H9 (cell line): ENCODE measurements around the gene MDGA2. TPM values are rescaled to one million over a fixed set of nuclear protein-coding genes. Genes with fewer than 3 reads are reported as not detected.

Experiments
- DNase-seq: peaks from one replicate; pipeline ENCODE4 v3.0.0-alpha.2; 2017
- H2AFZ ChIP-seq: one replicate; pipeline ENCODE4 v1.6.1; 2013; ENCODE audit warnings: mild to moderate bottlenecking, low read length, control low read depth, moderate library complexity
- H2AK5ac ChIP-seq: 2 replicates; pipeline ENCODE4 v1.6.1; 2013; ENCODE audit warnings: low read length, control low read depth, mixed read lengths; ENCODE audit not compliant: insufficient read length
- H2BK120ac ChIP-seq: one replicate; pipeline ENCODE4 v1.6.1; 2013; ENCODE audit warnings: low read depth, mild to moderate bottlenecking, low read length, control low read depth, inconsistent platforms; ENCODE audit not compliant: poor library complexity, severe bottlenecking
- H2BK12ac ChIP-seq: 2 replicates; pipeline ENCODE4 v1.6.1; 2013; ENCODE audit warnings: low read length, control low read depth, mixed read lengths, low read depth; ENCODE audit not compliant: insufficient read length
- H2BK15ac ChIP-seq: 2 replicates; pipeline ENCODE4 v1.6.1; 2013; ENCODE audit warnings: low read depth, low read length, control low read depth
- H2BK20ac ChIP-seq: one replicate; pipeline ENCODE4 v1.6.1; 2013; ENCODE audit warnings: low read depth, mild to moderate bottlenecking, low read length, control low read depth, inconsistent platforms; ENCODE audit not compliant: poor library complexity, severe bottlenecking
- H2BK5ac ChIP-seq: 2 replicates; pipeline ENCODE4 v1.6.1; 2013; ENCODE audit warnings: low read length, control low read depth, mixed read lengths; ENCODE audit not compliant: insufficient read length
- H3K14ac ChIP-seq: 2 replicates; pipeline ENCODE4 v1.6.1; 2013; ENCODE audit warnings: low read length, control low read depth; ENCODE audit not compliant: insufficient read depth
- H3K18ac ChIP-seq: 2 replicates; pipeline ENCODE4 v1.6.1; 2013; ENCODE audit warnings: low read depth, mild to moderate bottlenecking, mixed read lengths, low read length, control low read depth; ENCODE audit not compliant: insufficient read length
- H3K23ac ChIP-seq: 2 replicates; pipeline ENCODE4 v1.6.1; 2013; ENCODE audit warnings: low read length, control low read depth, mixed read lengths, low read depth; ENCODE audit not compliant: insufficient read length
- H3K23me2 ChIP-seq: 2 replicates; pipeline ENCODE4 v1.6.1; 2013; ENCODE audit warnings: low read depth, mild to moderate bottlenecking, mixed read lengths, low read length, control low read depth; ENCODE audit not compliant: insufficient read length, poor library complexity, severe bottlenecking
- H3K27ac ChIP-seq: 2 replicates; pipeline ENCODE4 v1.5.1; 2013; ENCODE audit warnings: low read length, control low read depth, mixed read lengths, low read depth; ENCODE audit not compliant: insufficient read length
- H3K27me3 ChIP-seq: 2 replicates; pipeline ENCODE4 v1.6.1; 2013; ENCODE audit warnings: low read length, control low read depth, inconsistent platforms; ENCODE audit not compliant: insufficient read depth
- H3K4ac ChIP-seq: 2 replicates; pipeline ENCODE4 v1.6.1; 2013; ENCODE audit warnings: low read depth, mild to moderate bottlenecking, control low read depth, inconsistent platforms, low read length, moderate library complexity
- H3K4me1 ChIP-seq: 2 replicates; pipeline ENCODE4 v1.6.1; 2013; ENCODE audit warnings: low read length, control low read depth, inconsistent platforms; ENCODE audit not compliant: insufficient read depth
- H3K4me2 ChIP-seq: 2 replicates; pipeline ENCODE4 v1.6.1; 2013; ENCODE audit warnings: low read length, control low read depth, mixed read lengths; ENCODE audit not compliant: insufficient read length, insufficient read depth
- H3K56ac ChIP-seq: 2 replicates; pipeline ENCODE4 v1.6.1; 2013; ENCODE audit warnings: low read depth, mild to moderate bottlenecking, mixed read lengths, low read length, control low read depth; ENCODE audit not compliant: insufficient read length
- H3K79me1 ChIP-seq: 2 replicates; pipeline ENCODE4 v1.6.1; 2013; ENCODE audit warnings: low read depth, mild to moderate bottlenecking, moderate library complexity, low read length, control low read depth, inconsistent platforms; ENCODE audit not compliant: insufficient read depth, poor library complexity, severe bottlenecking
- H3K79me2 ChIP-seq: 2 replicates; pipeline ENCODE4 v1.6.1; 2013; ENCODE audit warnings: low read length, control low read depth, inconsistent platforms; ENCODE audit not compliant: insufficient read depth
- H3K9ac ChIP-seq: 2 replicates; pipeline ENCODE4 v1.6.1; 2013; ENCODE audit warnings: low read length, control low read depth, mixed read lengths; ENCODE audit not compliant: insufficient read length; ENCODE audit errors: extremely low read depth
- H3K9me3 ChIP-seq: one replicate; pipeline ENCODE4 v1.6.1; 2013; ENCODE audit warnings: low read depth, low read length, inconsistent platforms; ENCODE audit not compliant: control insufficient read depth
- H3T11ph ChIP-seq: one replicate; pipeline ENCODE4 v1.6.1; 2013; ENCODE audit warnings: mild to moderate bottlenecking, low read length, control low read depth, inconsistent platforms
- H4K20me1 ChIP-seq: one replicate; pipeline ENCODE4 v1.6.1; 2013; ENCODE audit not compliant: control insufficient read depth, insufficient read length, insufficient read depth
- H4K5ac ChIP-seq: 2 replicates; pipeline ENCODE4 v1.6.1; 2013; ENCODE audit warnings: low read depth, mild to moderate bottlenecking, mixed read lengths, low read length, control low read depth; ENCODE audit not compliant: insufficient read length
- H4K8ac ChIP-seq: replicated peaks from 2 replicates; pipeline ENCODE4 v1.6.1; 2013; ENCODE audit warnings: low read length, control low read depth, mixed read lengths, low read depth; ENCODE audit not compliant: insufficient read length
- H4K91ac ChIP-seq: 2 replicates; pipeline ENCODE4 v1.6.1; 2013; ENCODE audit warnings: low read depth, mild to moderate bottlenecking, moderate library complexity, mixed read lengths, low read length, control low read depth; ENCODE audit not compliant: insufficient read length
- H3K27ac Mint-ChIP-seq, 3 experiments: 2 replicates in 2 of 3; 3 replicates in 1 of 3; pipeline ENCODE4 v1.8.0; 2020 to 2021; ENCODE audit warnings: mixed read lengths in 3 of 3, mild to moderate bottlenecking in 1 of 3, moderate library complexity in 1 of 3
- H3K27me3 Mint-ChIP-seq: 2 replicates; pipeline ENCODE4 v1.8.0; 2021; ENCODE audit warnings: low read depth, mild to moderate bottlenecking, moderate library complexity, mixed read lengths
- H3K36me3 Mint-ChIP-seq, 3 experiments: 2 replicates in 2 of 3; 3 replicates in 1 of 3; pipeline ENCODE4 v1.8.0; 2020 to 2021; ENCODE audit warnings: low read depth in 3 of 3, mixed read lengths in 3 of 3; ENCODE audit not compliant: insufficient read depth in 1 of 3
- H3K4me1 Mint-ChIP-seq, 2 experiments: 2 replicates each; pipeline ENCODE4 v1.8.0; 2020; ENCODE audit warnings: mixed read lengths in 2 of 2
- H3K4me3 Mint-ChIP-seq, 2 experiments: 2 replicates in 1 of 2; 3 replicates in 1 of 2; pipeline ENCODE4 v1.8.0; 2020 to 2021; ENCODE audit warnings: mild to moderate bottlenecking in 2 of 2, mixed read lengths in 2 of 2, moderate library complexity in 1 of 2
- H3K9me3 Mint-ChIP-seq, 2 experiments: 2 replicates in 1 of 2; 3 replicates in 1 of 2; pipeline ENCODE4 v1.8.0; 2020; ENCODE audit warnings: mild to moderate bottlenecking in 2 of 2, mixed read lengths in 2 of 2, moderate library complexity in 1 of 2
- CTCF ChIP-seq: fragments of 200-600 bp; sonication (generic); conservative IDR thresholded peaks from 3 replicates; pipeline ENCODE4 v1.8.0; 2021; ENCODE audit warnings: antibody characterized with exemption, mild to moderate bottlenecking
- WGBS: extraction: QIAGEN DNeasy Blood & Tissue Kit; methylation state at CpG from one replicate; pipeline ENCODE4 v1.1.7; 2013; ENCODE audit warnings: missing lambda C conversion rate, low lambda C conversion rate, mixed read lengths; ENCODE audit not compliant: insufficient read length; ENCODE audit errors: extremely low coverage; 5-methylcytosine and 5-hydroxymethylcytosine counted together
- total RNA-seq: library from RNA; stranded (reverse); gene quantifications from 2 replicates; pipeline ENCODE4 v1.2.1, GENCODE V29; 2021

MDGA2 gene
- total RNA-seq, 1 experiment from 2014 or later, result 1.9 TPM

GRCh38 chr14:47509957-47510356 is 165.4 kb downstream of the MDGA2 start:
- Histone ChIP-seq H2AK5ac (no peak overlapping the region), H3K4me1 (no peaks in the 10 kb centered on the region; the same call in 1 of the 2 replicates), H2BK20ac (no peak overlapping the region), H3K23ac (no peak overlapping the region), H2BK12ac (no peak overlapping the region), H3K79me1 (no peaks in the 10 kb centered on the region), H3K14ac (no peak overlapping the region), H4K91ac (no peak overlapping the region), H3K9ac (no peak overlapping the region), H3K18ac (no peak overlapping the region), H3T11ph (no peak overlapping the region), H3K4me2 (no peak overlapping the region), H3K27me3 (no peaks in the 10 kb centered on the region), H2BK120ac (no peak overlapping the region), H4K5ac (no peak overlapping the region), H3K79me2 (no peaks in the 10 kb centered on the region), H3K4ac (no peak overlapping the region), H3K27ac (no peak overlapping the region), H3K9me3 (no peaks in the 10 kb centered on the region), H2BK5ac (no peak overlapping the region), H2BK15ac (no peak overlapping the region), H3K56ac (no peak overlapping the region), H3K23me2 (no peaks in the 10 kb centered on the region), H4K20me1 (no peaks in the 10 kb centered on the region), H4K8ac (no peak overlapping the region), H2AFZ (no peak overlapping the region)
- H3K27me3 Mint-ChIP-seq, result no peaks in the 10 kb centered on the region
- no peaks in the 10 kb centered on the region for H3K9me3 Mint-ChIP-seq
- TF ChIP-seq CTCF, result no peak
- no CpG with 5 or more reads among the region's 5 CpGs for WGBS
- no peak overlapping the region for H3K4me3 Mint-ChIP-seq
- H3K4me1 Mint-ChIP-seq, result peaks cover 15 to 16% of the 10 kb centered on the region in 2 experiments
- no peaks in the 10 kb centered on the region for H3K36me3 Mint-ChIP-seq
- no peak overlapping the region for H3K27ac Mint-ChIP-seq
- no peak for DNase-seq
